ENCODE results near the gene SUSD2. TPM values are rescaled to one million over a fixed set of nuclear protein-coding genes. Genes with fewer than 3 reads are reported as not detected.
A peak's percentile ranks its signal among the peaks of the same experiment; 100 is the strongest.

The SUSD2 gene
- total RNA-seq, 1 donor from 2014 or later = under 0.01 TPM

DNA sequence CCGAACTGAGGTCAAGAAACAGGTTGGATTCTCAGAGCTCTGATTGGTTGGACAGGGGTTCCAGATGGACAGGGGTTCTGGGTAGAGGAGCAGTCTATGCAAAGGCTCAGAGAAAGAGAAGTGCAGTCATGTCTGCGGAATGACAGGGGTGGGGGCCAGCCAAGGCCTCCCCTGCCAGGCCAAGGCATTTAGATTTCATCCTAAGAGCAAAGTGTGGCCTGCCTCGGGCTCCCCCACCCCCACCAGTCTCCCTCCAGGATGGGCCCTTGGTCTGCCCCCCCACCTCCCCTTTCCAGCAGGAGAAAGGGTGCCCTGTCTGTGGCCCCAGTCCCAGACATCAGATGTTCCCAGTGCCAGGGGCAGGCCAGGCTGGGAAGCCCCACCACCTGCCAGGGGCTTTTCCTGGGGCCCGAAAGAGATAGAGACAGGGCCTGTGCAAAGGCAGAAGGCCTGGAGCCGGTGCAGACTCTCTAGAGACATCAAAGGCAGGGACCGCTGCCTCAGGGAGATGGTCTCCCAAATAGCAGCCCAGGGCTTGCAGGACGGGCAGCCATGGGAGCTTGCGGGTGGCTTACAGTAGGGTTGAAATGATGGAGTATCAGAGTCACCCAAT lies 9.4 kb downstream of the SUSD2 start:
- TF ChIP-seq, protein P1, sequence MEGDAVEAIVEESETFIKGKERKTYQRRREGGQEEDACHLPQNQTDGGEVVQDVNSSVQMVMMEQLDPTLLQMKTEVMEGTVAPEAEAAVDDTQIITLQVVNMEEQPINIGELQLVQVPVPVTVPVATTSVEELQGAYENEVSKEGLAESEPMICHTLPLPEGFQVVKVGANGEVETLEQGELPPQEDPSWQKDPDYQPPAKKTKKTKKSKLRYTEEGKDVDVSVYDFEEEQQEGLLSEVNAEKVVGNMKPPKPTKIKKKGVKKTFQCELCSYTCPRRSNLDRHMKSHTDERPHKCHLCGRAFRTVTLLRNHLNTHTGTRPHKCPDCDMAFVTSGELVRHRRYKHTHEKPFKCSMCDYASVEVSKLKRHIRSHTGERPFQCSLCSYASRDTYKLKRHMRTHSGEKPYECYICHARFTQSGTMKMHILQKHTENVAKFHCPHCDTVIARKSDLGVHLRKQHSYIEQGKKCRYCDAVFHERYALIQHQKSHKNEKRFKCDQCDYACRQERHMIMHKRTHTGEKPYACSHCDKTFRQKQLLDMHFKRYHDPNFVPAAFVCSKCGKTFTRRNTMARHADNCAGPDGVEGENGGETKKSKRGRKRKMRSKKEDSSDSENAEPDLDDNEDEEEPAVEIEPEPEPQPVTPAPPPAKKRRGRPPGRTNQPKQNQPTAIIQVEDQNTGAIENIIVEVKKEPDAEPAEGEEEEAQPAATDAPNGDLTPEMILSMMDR (IDR thresholded peaks at IDR 0.05; ENCODE audit: insufficient read depth, low read length, severe bottlenecking) = no peak
- DNase-seq (ENCODE audit: low read depth) (no peak), FAIRE-seq (no peak)
- no peaks in the 10 kb centered on the region for H3K36me3 ChIP-seq (ENCODE audit: control insufficient read depth, insufficient read depth, low read length)
- no peaks in the 10 kb centered on the region for H3K27me3 ChIP-seq (ENCODE audit: control insufficient read depth, insufficient read depth, low read length)
- H3K4me3 ChIP-seq (ENCODE audit: low read depth, low read length) = no peak overlapping the region

DNA sequence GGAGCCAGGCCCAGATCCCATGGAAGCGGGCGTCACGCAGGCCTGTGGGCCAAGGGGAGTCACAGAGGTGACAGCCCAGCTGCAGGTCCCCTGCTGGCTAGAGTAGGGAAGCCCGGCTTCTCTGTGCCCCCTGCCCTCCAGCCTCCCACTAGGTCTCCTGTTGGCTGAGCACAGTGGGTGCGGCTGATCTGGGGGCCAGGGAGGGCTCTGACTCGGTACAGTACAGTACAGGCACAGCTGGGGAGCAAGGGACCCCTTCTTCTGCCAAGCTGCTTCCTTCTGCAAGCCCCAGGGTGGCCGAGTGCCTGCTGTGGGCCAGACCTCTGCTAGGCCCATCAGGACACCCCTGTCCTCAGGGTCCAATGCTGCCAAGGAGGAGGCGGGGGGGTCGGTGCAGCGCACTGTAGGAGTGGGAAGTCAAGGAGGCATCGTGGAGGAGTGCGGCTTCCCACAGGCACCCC lies 10.1 kb downstream of the SUSD2 start:
- H3K4me3 ChIP-seq (ENCODE audit: low read depth, low read length) = no peak overlapping the region
- H3K36me3 ChIP-seq (ENCODE audit: control insufficient read depth, insufficient read depth, low read length) = no peaks in the 10 kb centered on the region
- FAIRE-seq (no peak), DNase-seq (ENCODE audit: low read depth) (no peak)
- H3K27me3 ChIP-seq (ENCODE audit: control insufficient read depth, insufficient read depth, low read length) = no peaks in the 10 kb centered on the region
- TF ChIP-seq, protein P1 (IDR thresholded peaks at IDR 0.05; ENCODE audit: insufficient read depth, low read length, severe bottlenecking) = no peak

DNA sequence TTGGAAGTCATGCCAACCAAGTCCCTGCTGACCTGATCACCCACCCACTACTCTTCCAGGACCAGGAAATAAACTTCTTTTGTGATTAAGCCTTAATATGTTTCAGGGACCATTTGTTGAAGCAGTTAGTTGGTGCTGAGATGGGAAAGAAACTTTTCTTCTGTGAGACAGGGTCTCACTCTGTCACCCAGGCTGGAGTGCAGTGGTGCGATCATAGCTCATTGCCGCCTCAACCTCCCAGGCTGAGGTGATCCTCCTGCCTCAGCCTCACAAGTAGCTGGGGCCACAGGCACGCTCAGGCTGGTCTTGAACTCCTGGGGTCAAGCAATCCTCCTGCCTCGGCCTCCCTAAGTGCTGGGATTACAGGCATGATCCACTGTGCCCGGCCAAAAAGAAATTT lies 10.6 kb downstream of the SUSD2 start:
- no peaks in the 10 kb centered on the region for H3K27me3 ChIP-seq (ENCODE audit: control insufficient read depth, insufficient read depth, low read length)
- H3K36me3 ChIP-seq (ENCODE audit: control insufficient read depth, insufficient read depth, low read length) = no peaks in the 10 kb centered on the region
- no peak overlapping the region for H3K4me3 ChIP-seq (ENCODE audit: low read depth, low read length)
- DNase-seq (ENCODE audit: low read depth) (no peak), FAIRE-seq (peak; percentile 47)
- TF ChIP-seq, protein P1 (IDR thresholded peaks at IDR 0.05; ENCODE audit: insufficient read depth, low read length, severe bottlenecking) = no peak

DNA sequence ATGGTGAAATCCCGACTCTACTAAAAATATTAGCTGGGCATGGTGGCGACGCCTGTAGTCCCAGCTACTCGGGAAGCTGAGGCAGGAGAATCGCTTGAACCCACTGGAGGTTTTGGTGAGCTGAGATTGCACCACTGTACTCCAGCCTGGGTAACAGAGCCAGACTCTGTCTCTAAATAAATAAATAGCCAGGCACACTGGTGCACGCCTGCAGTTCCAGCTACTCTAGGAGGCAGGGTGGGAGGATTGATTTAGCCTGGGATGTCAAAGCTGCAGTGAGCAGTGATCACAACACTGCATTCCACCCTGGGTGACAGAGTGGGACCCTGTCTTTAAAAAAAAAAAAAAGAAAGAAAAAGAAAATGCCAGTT lies 17.4 kb downstream of the SUSD2 start:
- no peak for FAIRE-seq
- Histone ChIP-seq H3K4me3 (ENCODE audit: low read depth, low read length) (no peak overlapping the region), H3K36me3 (ENCODE audit: control insufficient read depth, insufficient read depth, low read length) (no peaks in the 10 kb centered on the region), H3K27me3 (ENCODE audit: control insufficient read depth, insufficient read depth, low read length) (no peaks in the 10 kb centered on the region)
- no peak for DNase-seq (ENCODE audit: low read depth)
- TF ChIP-seq, protein P1 (IDR thresholded peaks at IDR 0.05; ENCODE audit: insufficient read depth, low read length, severe bottlenecking) = no peak

DNA sequence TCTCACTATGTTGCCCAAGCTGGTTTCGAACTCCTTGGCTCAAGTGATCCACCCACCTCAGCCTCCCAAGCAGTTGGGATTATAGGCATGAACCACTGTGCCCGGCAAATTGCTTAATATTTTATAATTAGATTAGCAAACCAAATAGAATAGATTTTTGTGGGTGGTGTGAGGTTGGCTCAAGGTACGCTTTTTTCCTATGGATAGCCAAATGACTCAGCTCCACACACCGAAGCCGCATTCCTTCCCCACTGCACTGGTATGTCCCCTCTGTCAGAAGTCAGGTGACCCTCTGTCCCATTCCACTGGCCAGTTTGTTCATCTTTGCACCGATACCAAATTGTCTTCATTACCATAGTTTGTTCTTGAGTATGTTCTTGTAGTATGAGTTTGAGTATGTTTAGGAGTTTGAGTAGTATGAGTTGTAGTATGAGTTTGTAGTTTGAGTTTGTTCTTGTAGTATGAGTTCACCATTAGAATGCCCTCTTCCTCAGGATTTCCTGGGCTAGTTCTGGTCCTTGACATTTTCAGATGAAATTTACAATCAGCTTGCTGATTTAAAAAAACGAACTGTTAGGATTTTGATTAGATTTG lies 19.4 kb downstream of the SUSD2 start:
- Histone ChIP-seq H3K27me3 (ENCODE audit: control insufficient read depth, insufficient read depth, low read length) (no peaks in the 10 kb centered on the region), H3K4me3 (ENCODE audit: low read depth, low read length) (no peak overlapping the region), H3K36me3 (ENCODE audit: control insufficient read depth, insufficient read depth, low read length) (no peaks in the 10 kb centered on the region)
- TF ChIP-seq, protein P1 (IDR thresholded peaks at IDR 0.05; ENCODE audit: insufficient read depth, low read length, severe bottlenecking) = no peak
- no peak for FAIRE-seq
- DNase-seq (ENCODE audit: low read depth) = peak; percentile 74

Data from bronchial epithelial cell (primary cell).